Nephron progenitor cell (in vitro differentiated cells): ENCODE measurements around the gene NRDC.
"Not testable (repeated sequence)": the region's sequence is repeated elsewhere in the genome, so short reads cannot be mapped to it uniquely, and the experiment has no call there.

Source experiments
- DNase-seq: peaks from one replicate; pipeline ENCODE4 v3.0.0; 2021
- H3K27ac Mint-ChIP-seq: 2 replicates; pipeline ENCODE4 v1.8.0; 2021; ENCODE audit warnings: mild to moderate bottlenecking, moderate library complexity, mixed read lengths
- H3K27me3 Mint-ChIP-seq: 2 replicates; pipeline ENCODE4 v1.8.0; 2021; ENCODE audit warnings: mild to moderate bottlenecking, low read depth, mixed read lengths; ENCODE audit not compliant: poor library complexity
- H3K36me3 Mint-ChIP-seq: 2 replicates; pipeline ENCODE4 v1.8.0; 2021; ENCODE audit warnings: low read depth, mixed read lengths
- H3K4me1 Mint-ChIP-seq: 2 replicates; pipeline ENCODE4 v1.8.0; 2021; ENCODE audit warnings: mixed read lengths
- H3K4me3 Mint-ChIP-seq: 2 replicates; pipeline ENCODE4 v1.8.0; 2021; ENCODE audit warnings: mild to moderate bottlenecking, moderate library complexity, mixed read lengths
- H3K9me3 Mint-ChIP-seq: 2 replicates; pipeline ENCODE4 v1.8.0; 2021; ENCODE audit warnings: mild to moderate bottlenecking, moderate library complexity, mixed read lengths
- TF ChIP-seq, protein P1 (sequence below): fragments of 200-600 bp; sonication (generic); IDR thresholded peaks from 2 replicates; pipeline ENCODE4 v1.5.0; 2021; ENCODE audit warnings: antibody characterized with exemption

NRDC gene

DNA sequence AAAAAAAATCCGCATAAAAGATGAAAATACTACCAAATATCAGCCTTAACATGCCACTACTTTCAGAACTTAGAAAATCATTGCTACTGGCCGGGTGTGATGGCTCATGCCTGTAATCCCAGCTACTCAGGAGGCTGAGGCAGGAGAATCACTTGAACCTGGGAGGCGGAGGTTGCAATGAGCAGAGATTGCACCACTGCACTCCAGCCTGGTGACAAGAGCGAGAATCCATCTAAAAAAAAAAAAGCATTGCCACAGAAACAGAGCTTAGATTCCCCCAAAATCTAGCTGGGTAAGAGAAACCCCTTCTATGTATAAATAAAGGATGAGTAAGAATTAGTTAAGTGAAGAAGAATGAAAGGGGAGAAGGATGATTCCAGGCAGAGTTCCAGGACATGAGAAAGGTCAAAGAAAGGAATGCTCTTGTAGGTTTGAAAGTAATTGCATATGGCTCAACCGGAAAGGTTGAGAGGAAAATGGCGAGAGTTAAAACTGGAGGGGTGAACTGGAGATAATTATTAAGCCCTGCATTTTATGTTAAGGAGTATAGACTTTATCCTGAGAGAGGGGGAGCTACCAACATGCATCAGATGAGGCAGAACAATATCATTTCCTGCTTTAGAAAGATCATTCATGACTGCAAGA is 19.7 kb upstream of the NRDC start:
- Mint-ChIP-seq H3K27me3 (peaks cover 27% of the 10 kb centered on the region), H3K27ac (no peak overlapping the region), H3K4me1 (peaks cover 24% of the 10 kb centered on the region), H3K9me3 (peaks cover 13% of the 10 kb centered on the region), H3K4me3 (no peak overlapping the region), H3K36me3 (no peaks in the 10 kb centered on the region)
- TF ChIP-seq, protein P1, sequence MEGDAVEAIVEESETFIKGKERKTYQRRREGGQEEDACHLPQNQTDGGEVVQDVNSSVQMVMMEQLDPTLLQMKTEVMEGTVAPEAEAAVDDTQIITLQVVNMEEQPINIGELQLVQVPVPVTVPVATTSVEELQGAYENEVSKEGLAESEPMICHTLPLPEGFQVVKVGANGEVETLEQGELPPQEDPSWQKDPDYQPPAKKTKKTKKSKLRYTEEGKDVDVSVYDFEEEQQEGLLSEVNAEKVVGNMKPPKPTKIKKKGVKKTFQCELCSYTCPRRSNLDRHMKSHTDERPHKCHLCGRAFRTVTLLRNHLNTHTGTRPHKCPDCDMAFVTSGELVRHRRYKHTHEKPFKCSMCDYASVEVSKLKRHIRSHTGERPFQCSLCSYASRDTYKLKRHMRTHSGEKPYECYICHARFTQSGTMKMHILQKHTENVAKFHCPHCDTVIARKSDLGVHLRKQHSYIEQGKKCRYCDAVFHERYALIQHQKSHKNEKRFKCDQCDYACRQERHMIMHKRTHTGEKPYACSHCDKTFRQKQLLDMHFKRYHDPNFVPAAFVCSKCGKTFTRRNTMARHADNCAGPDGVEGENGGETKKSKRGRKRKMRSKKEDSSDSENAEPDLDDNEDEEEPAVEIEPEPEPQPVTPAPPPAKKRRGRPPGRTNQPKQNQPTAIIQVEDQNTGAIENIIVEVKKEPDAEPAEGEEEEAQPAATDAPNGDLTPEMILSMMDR = no peak
- DNase-seq = no peak

DNA sequence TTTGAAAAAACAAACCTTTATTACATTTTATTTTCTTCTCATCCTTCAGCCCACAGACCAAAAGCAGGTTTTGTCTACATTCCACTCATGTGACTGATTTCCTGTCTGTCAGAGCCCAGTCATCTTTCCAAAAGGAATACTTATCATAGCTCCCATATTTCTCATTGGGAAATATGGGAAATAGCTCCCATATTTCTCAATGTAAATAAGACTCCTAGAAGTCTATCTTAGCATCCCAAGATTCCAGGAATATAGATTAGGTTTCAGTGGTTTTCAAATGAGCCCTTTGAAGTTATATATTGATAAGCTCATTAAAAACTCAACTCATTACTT is 19.1 kb upstream of the NRDC start:
- no peak overlapping the region for H3K4me3 Mint-ChIP-seq
- peaks cover 24% of the 10 kb centered on the region for H3K4me1 Mint-ChIP-seq
- H3K27me3 Mint-ChIP-seq = peaks cover 30% of the 10 kb centered on the region
- H3K36me3 Mint-ChIP-seq = no peaks in the 10 kb centered on the region
- TF ChIP-seq, protein P1 = no peak
- H3K9me3 Mint-ChIP-seq = peaks cover 15% of the 10 kb centered on the region
- DNase-seq = no peak
- H3K27ac Mint-ChIP-seq = no peak overlapping the region

DNA sequence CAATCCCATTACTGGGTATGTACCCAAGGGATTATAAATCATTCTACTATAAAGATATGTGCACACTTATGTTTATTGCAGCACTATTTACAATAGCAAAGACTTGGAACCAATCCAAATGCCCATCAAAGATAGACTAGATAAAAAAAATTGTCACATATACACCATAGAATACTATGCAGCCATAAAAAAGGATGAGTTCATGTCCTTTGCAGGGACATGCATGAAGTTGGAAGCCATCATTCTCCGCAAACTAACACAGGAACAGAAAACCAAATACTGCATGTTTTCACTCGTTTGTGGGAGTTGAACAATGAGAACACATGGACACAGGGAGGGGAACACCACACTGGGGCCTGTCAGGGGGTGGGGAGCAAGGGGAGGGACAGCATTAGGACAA is 16.2 kb upstream of the NRDC start:
- H3K27ac Mint-ChIP-seq, H3K36me3 Mint-ChIP-seq, H3K4me3 Mint-ChIP-seq, DNase-seq: not testable (repeated sequence)
- H3K4me1 Mint-ChIP-seq = peaks cover 22% of the 10 kb centered on the region
- H3K27me3 Mint-ChIP-seq = peaks cover 57% of the 10 kb centered on the region
- peaks cover 15% of the 10 kb centered on the region for H3K9me3 Mint-ChIP-seq

DNA sequence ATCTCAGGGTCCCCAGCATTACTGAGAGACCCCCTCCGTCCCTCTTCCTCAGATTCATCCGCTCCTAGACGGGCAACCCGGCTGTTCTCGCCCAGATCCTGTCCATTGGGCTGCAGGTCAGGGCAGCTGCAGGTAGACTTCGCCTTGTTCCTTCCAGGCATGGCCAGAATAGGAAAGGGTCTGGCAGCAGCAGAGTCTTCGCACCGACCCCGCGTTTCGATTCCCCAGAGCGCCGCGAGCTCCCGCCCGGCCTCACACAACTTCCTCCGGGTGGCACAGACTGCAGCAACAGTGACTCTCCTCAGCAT is 265 bp downstream of the NRDC start:
- H3K27me3 Mint-ChIP-seq = peaks cover 29% of the 10 kb centered on the region
- H3K4me3 Mint-ChIP-seq = no peak overlapping the region
- H3K36me3 Mint-ChIP-seq = peaks cover 27% of the 10 kb centered on the region
- H3K9me3 Mint-ChIP-seq = no peaks in the 10 kb centered on the region
- TF ChIP-seq, protein P1 = no peak
- H3K27ac Mint-ChIP-seq = no peak overlapping the region
- no peak for DNase-seq
- no peaks in the 10 kb centered on the region for H3K4me1 Mint-ChIP-seq

DNA sequence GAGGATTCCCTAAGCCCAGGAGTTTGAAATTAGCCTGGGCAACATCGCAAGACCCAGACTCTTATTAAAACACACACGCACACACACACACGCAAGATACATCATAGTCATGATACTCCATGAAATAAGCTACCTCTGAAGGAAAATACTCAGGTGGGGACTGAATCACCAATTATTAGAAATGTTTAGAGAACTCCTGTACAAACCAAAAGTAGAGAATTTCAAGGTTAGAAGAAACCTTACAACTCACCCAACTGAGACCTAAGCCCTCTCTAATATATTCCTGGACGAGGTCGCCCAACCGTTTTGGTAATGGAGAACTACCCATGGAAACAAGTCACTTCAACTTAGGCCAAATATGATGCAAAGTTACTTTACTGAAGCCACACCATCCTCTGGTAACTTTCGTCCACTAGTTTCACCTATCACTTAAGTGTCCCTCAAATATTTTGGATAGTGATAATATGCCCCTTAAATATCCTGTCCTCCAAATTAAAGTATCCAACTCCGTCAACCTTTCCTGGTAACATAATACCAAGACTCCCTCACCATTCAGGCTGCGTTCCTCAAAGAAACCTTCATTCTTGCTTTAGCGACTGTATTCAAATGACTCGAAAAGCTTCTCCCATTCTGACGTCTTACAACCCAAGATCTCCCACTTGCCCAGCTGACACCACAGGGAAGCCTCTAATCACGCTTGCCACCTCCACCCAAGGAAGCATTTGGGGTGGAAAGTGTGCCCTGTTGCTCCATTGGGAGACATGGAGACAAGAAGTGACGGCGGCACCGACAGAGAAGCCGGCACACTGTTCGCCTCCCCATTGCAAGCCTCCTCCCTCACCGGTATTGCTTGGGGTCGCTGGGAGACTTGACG is 856 bp downstream of the NRDC start:
- no peak for DNase-seq
- Mint-ChIP-seq H3K4me3 (no peak overlapping the region), H3K27ac (no peak overlapping the region)

DNA sequence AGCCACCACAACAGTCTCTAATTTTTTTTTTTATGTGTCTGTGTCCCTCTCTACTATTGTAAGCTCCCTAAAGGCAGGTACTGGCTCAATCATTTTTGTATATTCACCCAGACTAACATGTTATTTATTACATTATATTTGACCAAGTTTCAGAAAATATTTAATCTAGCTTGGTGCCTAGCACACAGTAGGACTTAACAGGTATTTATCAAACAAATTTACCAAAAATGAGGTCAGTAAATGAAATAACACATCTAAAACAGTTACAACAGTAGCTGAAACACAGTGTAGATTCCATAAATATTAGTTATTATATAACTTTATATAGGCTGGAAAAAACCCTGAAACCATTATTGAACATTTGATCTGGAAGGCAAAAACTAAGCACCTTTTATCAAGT is 2.7 kb downstream of the NRDC start:
- peaks cover 9% of the 10 kb centered on the region for H3K27me3 Mint-ChIP-seq
- H3K9me3 Mint-ChIP-seq = no peaks in the 10 kb centered on the region
- peaks cover 6% of the 10 kb centered on the region for H3K4me1 Mint-ChIP-seq
- peaks cover 27% of the 10 kb centered on the region for H3K36me3 Mint-ChIP-seq
- H3K4me3 Mint-ChIP-seq = peak overlapping the region; percentile 51
- no peak overlapping the region for H3K27ac Mint-ChIP-seq
- no peak for DNase-seq
- TF ChIP-seq, protein P1 = no peak

More for the DNA sequence above, 856 bp downstream of the NRDC start:
- H3K9me3 Mint-ChIP-seq = no peaks in the 10 kb centered on the region
- TF ChIP-seq, protein P1 = no peak
- H3K27me3 Mint-ChIP-seq = peaks cover 23% of the 10 kb centered on the region
- no peaks in the 10 kb centered on the region for H3K4me1 Mint-ChIP-seq
- peaks cover 27% of the 10 kb centered on the region for H3K36me3 Mint-ChIP-seq
